H54 (cell line): Measurements from ENCODE around the gene PSMA5.
"Not testable (repeated sequence)": the region's sequence is repeated elsewhere in the genome, so short reads cannot be mapped to it uniquely, and the experiment has no call there.

ENCODE experiments used
- DNase-seq: peaks from one replicate; pipeline ENCODE4 v3.0.0; 2011; ENCODE audit warnings: low spot score, mixed read lengths; ENCODE audit not compliant: insufficient read length
- FAIRE-seq: peaks from 3 replicates; lab custom pipeline; 2011; peaks lifted over from hg19 to GRCh38; lab: Jason Lieb, UNC
- POLR2A ChIP-seq: IDR thresholded peaks from 2 replicates; pipeline ENCODE4 v1.6.1; 2011; ENCODE audit warnings: low read depth, mild to moderate bottlenecking, low read length

The PSMA5 gene

GRCh38 chr1:109379907-109380306 is 46.3 kb downstream of the PSMA5 start:
- no peak for TF ChIP-seq POLR2A
- no peak for FAIRE-seq

GRCh38 chr1:109379422-109379821 is 46.8 kb downstream of the PSMA5 start:
- peak; percentile 6 for FAIRE-seq
- DNase-seq: no peak
- TF ChIP-seq POLR2A: no peak

More at GRCh38 chr1:109379907-109380306, 46.3 kb downstream of the PSMA5 start:
- DNase-seq: no peak

- FAIRE-seq: no peak
- DNase-seq: no peak
- TF ChIP-seq POLR2A: no peak
Measured at GRCh38 chr1:109377698-109378097, 48.5 kb downstream of the PSMA5 start.

GRCh38 chr1:109373696-109374095 is 52.6 kb downstream of the PSMA5 start:
- FAIRE-seq, DNase-seq: not testable (repeated sequence)

GRCh38 chr1:109373126-109373525 is 53.1 kb downstream of the PSMA5 start:
- no peak for DNase-seq
- TF ChIP-seq POLR2A: no peak
- FAIRE-seq: no peak

GRCh38 chr1:109372281-109372680 is 54.0 kb downstream of the PSMA5 start:
- FAIRE-seq (no peak), DNase-seq (no peak)
- TF ChIP-seq POLR2A: no peak

GRCh38 chr1:109371341-109371739 is 54.9 kb downstream of the PSMA5 start:
- FAIRE-seq: peak; percentile 88
- no peak for TF ChIP-seq POLR2A
- no peak for DNase-seq

GRCh38 chr1:109370712-109371340 is 55.4 kb downstream of the PSMA5 start:
- no peak for TF ChIP-seq POLR2A
- peak; percentile 89 for FAIRE-seq
- DNase-seq: peak; percentile 39

GRCh38 chr1:109369167-109369746 is 57.0 kb downstream of the PSMA5 start:
- DNase-seq (no peak), FAIRE-seq (no peak)
- no peak for TF ChIP-seq POLR2A

- TF ChIP-seq POLR2A: no peak
- DNase-seq: no peak
- no peak for FAIRE-seq
Measured at GRCh38 chr1:109368464-109368863, 57.8 kb downstream of the PSMA5 start.

- no peak for DNase-seq
- TF ChIP-seq POLR2A: no peak
- FAIRE-seq: no peak
Measured at GRCh38 chr1:109367626-109368025, 58.6 kb downstream of the PSMA5 start.

GRCh38 chr1:109365642-109366204 is 60.5 kb downstream of the PSMA5 start:
- no peak for TF ChIP-seq POLR2A
- FAIRE-seq (peak; percentile 55), DNase-seq (no peak)

- TF ChIP-seq POLR2A: no peak
- FAIRE-seq: peak; percentile 36
Measured at GRCh38 chr1:109361649-109362048, 64.6 kb downstream of the PSMA5 start.

GRCh38 chr1:109361069-109361468 is 65.2 kb downstream of the PSMA5 start:
- no peak for FAIRE-seq
- no peak for TF ChIP-seq POLR2A
- DNase-seq: no peak

More at GRCh38 chr1:109361649-109362048, 64.6 kb downstream of the PSMA5 start:
- DNase-seq: no peak

- FAIRE-seq (no peak), DNase-seq (no peak)
- no peak for TF ChIP-seq POLR2A
Measured at GRCh38 chr1:109357616-109358015, 68.6 kb downstream of the PSMA5 start.
